SU-DHL-6 (cell line): ENCODE measurements around the gene NTSR1.

Source experiments
- H2AFZ ChIP-seq: fragments of 200-600 bp; sonication (generic); 2 replicates; pipeline ENCODE4 v1.6.1; 2014; ENCODE audit warnings: low read depth, mild to moderate bottlenecking, moderate library complexity, mixed read lengths, antibody characterized with exemption, low read length; ENCODE audit not compliant: severe bottlenecking
- H3F3A ChIP-seq: fragments of 200-600 bp; shearing (Covaris generic); 2 replicates; pipeline ENCODE4 v1.6.0; 2016; ENCODE audit warnings: antibody characterized with exemption, mild to moderate bottlenecking; ENCODE audit not compliant: insufficient read depth
- H3K27ac ChIP-seq: fragments of 200-600 bp; sonication (generic); 2 replicates; pipeline ENCODE4 v1.5.1; 2016; ENCODE audit warnings: low read depth, mild to moderate bottlenecking, low read length, moderate library complexity, mixed read lengths
- H3K27me3 ChIP-seq: fragments of 200-600 bp; sonication (generic), shearing (Covaris generic); 2 replicates; pipeline ENCODE4 v1.6.0; 2014; ENCODE audit warnings: mild to moderate bottlenecking, low read length
- H3K36me3 ChIP-seq: fragments of 200-600 bp; sonication (generic); 2 replicates; pipeline ENCODE4 v1.6.1; 2014; ENCODE audit warnings: mild to moderate bottlenecking, low read length, mixed read lengths
- H3K4me2 ChIP-seq: fragments of 300-600, 200-600 bp; shearing (Covaris generic), sonication (generic); 2 replicates; pipeline ENCODE4 v1.6.0; 2014; ENCODE audit warnings: low read length, low read depth, mild to moderate bottlenecking; ENCODE audit not compliant: poor library complexity, severe bottlenecking
- H3K4me3 ChIP-seq: fragments of 200-600 bp; sonication (generic); 2 replicates; pipeline ENCODE4 v1.5.1; 2014; ENCODE audit warnings: antibody characterized with exemption, low read length, mild to moderate bottlenecking, mixed read lengths; ENCODE audit not compliant: insufficient read depth, poor library complexity, severe bottlenecking
- H3K79me2 ChIP-seq: fragments of 200-600 bp; sonication (generic); 2 replicates; pipeline ENCODE4 v1.6.1; 2014; ENCODE audit warnings: mild to moderate bottlenecking, low read length, moderate library complexity; ENCODE audit not compliant: insufficient read depth
- H3K9ac ChIP-seq: fragments of 200-600 bp; sonication (generic); 2 replicates; pipeline ENCODE4 v1.7.0; 2014; ENCODE audit warnings: mild to moderate bottlenecking, low read length
- H3K9me2 ChIP-seq: fragments of 200-600 bp; sonication (generic); replicated peaks from 2 replicates; pipeline ENCODE4 v1.6.1; 2014; ENCODE audit warnings: low read length; ENCODE audit not compliant: insufficient read depth
- H3K9me3 ChIP-seq: fragments of 200-600 bp; sonication (generic); 2 replicates; pipeline ENCODE4 v1.6.1; 2014; ENCODE audit warnings: low read length, mixed read lengths; ENCODE audit not compliant: insufficient read depth
- H4K20me1 ChIP-seq: fragments of 200-600 bp; sonication (generic); 2 replicates; pipeline ENCODE4 v1.6.1; 2014; ENCODE audit warnings: low read depth, mild to moderate bottlenecking, antibody characterized with exemption, low read length, moderate library complexity, mixed read lengths
- EZH2phosphoT487 ChIP-seq: fragments of 200-600 bp; sonication (generic), shearing (Covaris generic); conservative IDR thresholded peaks from 2 replicates; pipeline ENCODE4 v1.6.1; 2018; ENCODE audit warnings: mild to moderate bottlenecking, antibody characterized with exemption, low read length, moderate library complexity, mixed read lengths
- TF ChIP-seq, protein P1 (sequence below): fragments of 200-600 bp; sonication (generic); IDR thresholded peaks from one replicate; pipeline ENCODE4 v1.5.1; 2017; ENCODE audit warnings: antibody characterized with exemption, mild to moderate bottlenecking, low read length, moderate library complexity; ENCODE audit not compliant: insufficient read depth, poor library complexity, severe bottlenecking

The NTSR1 gene

DNA sequence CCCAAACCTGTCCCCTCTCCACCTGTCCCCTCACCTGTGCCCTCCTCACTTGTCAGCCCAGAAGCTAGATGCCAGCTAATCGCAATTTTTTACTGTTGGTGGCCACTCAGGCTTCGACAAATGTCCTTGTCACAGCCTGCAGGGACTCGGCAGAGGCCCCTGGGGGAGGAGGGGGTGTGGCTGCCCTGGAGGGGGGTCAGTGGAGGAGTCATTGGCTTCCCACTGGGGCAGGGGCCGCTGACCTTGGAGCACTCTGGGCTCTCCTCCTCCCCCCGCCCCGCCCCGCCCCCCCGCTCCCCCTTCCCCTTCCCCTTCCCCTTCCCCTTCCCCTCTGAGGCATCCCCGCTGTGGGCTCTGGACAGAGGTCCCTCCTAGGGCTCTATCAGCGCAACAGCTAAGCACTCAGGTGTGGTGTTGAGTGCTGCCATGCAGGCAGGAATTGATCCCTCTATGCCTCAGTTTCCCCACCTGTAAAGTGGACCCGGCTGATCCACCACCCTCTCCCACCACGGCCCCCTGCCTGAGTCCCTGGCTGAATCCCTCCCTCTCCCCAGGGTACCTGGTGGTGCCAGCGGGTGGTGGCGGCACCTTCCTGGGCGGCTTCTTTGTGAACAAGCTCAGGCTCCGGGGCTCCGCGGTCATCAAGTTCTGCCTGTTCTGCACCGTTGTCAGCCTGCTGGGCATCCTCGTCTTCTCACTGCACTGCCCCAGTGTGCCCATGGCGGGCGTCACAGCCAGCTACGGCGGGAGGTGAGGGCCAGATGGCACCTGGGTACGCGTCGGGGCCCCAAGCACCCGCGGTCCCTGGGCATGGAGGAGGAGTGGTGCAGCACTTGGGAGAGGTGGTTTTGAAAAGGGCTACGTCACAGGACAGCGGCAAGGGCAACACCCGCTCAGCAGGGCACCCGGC, 42.6 kb upstream of the NTSR1 start:
- no peaks in the 10 kb centered on the region for H3F3A ChIP-seq
- no peak overlapping the region for H3K4me3 ChIP-seq
- no peaks in the 10 kb centered on the region for H3K9me3 ChIP-seq
- no peak overlapping the region for H3K4me2 ChIP-seq
- H4K20me1 ChIP-seq, result no peaks in the 10 kb centered on the region
- TF ChIP-seq, protein P1, sequence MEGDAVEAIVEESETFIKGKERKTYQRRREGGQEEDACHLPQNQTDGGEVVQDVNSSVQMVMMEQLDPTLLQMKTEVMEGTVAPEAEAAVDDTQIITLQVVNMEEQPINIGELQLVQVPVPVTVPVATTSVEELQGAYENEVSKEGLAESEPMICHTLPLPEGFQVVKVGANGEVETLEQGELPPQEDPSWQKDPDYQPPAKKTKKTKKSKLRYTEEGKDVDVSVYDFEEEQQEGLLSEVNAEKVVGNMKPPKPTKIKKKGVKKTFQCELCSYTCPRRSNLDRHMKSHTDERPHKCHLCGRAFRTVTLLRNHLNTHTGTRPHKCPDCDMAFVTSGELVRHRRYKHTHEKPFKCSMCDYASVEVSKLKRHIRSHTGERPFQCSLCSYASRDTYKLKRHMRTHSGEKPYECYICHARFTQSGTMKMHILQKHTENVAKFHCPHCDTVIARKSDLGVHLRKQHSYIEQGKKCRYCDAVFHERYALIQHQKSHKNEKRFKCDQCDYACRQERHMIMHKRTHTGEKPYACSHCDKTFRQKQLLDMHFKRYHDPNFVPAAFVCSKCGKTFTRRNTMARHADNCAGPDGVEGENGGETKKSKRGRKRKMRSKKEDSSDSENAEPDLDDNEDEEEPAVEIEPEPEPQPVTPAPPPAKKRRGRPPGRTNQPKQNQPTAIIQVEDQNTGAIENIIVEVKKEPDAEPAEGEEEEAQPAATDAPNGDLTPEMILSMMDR, result no peak
- TF ChIP-seq EZH2phosphoT487, result no peak
- no peaks in the 10 kb centered on the region for H3K36me3 ChIP-seq
- no peaks in the 10 kb centered on the region for H3K27me3 ChIP-seq
- no peaks in the 10 kb centered on the region for H3K9me2 ChIP-seq
- H2AFZ ChIP-seq, result no peak overlapping the region
- no peak overlapping the region for H3K27ac ChIP-seq
- H3K79me2 ChIP-seq, result no peaks in the 10 kb centered on the region
- H3K9ac ChIP-seq, result no peak overlapping the region

DNA sequence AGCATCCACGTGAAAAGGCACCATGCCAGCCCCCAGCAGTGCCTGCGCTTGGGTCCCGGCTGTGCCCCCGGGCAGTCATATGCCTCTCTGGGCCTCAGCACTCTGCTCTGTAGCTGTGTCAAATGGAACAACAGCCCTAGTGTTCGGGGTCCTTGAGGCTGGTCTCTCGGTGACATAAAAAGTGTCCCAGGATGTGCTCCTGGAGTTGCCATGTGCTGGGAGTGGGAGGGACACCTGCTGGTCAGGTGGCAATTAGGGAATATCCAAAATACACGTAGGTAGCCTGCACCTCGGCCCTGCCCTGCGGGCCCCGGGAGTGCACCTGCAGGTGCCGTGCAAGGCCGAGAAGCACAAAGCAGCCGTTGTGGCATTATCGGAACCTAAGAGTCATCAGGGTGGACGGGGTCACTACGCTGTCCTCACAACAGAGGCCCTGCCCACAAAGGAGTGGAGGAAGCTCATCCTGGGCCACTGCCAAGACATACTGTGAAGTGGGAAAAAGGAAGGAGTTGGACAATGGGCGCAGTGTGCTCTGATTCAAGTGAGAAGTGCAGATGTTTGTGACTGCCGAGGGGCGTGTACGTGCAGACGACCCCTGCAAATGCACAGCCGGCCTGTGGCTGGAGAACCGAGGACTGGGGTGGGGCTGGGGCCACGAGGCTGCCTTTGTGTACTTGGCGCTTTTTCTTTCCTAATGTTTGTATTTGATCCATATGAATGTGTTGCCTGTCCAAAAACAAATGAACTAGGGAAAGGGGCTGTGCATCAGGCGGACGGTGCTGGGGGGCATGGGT, 41.7 kb upstream of the NTSR1 start:
- H3F3A ChIP-seq, result no peaks in the 10 kb centered on the region
- H3K4me2 ChIP-seq, result no peak overlapping the region
- no peak overlapping the region for H3K9ac ChIP-seq
- no peak overlapping the region for H3K4me3 ChIP-seq
- H3K9me2 ChIP-seq, result no peaks in the 10 kb centered on the region
- no peaks in the 10 kb centered on the region for H3K9me3 ChIP-seq
- TF ChIP-seq, protein P1, result no peak
- no peak for TF ChIP-seq EZH2phosphoT487
- H3K27ac ChIP-seq, result no peak overlapping the region
- no peaks in the 10 kb centered on the region for H3K79me2 ChIP-seq
- H2AFZ ChIP-seq, result no peak overlapping the region
- H3K36me3 ChIP-seq, result no peaks in the 10 kb centered on the region
- no peaks in the 10 kb centered on the region for H4K20me1 ChIP-seq
- no peaks in the 10 kb centered on the region for H3K27me3 ChIP-seq

DNA sequence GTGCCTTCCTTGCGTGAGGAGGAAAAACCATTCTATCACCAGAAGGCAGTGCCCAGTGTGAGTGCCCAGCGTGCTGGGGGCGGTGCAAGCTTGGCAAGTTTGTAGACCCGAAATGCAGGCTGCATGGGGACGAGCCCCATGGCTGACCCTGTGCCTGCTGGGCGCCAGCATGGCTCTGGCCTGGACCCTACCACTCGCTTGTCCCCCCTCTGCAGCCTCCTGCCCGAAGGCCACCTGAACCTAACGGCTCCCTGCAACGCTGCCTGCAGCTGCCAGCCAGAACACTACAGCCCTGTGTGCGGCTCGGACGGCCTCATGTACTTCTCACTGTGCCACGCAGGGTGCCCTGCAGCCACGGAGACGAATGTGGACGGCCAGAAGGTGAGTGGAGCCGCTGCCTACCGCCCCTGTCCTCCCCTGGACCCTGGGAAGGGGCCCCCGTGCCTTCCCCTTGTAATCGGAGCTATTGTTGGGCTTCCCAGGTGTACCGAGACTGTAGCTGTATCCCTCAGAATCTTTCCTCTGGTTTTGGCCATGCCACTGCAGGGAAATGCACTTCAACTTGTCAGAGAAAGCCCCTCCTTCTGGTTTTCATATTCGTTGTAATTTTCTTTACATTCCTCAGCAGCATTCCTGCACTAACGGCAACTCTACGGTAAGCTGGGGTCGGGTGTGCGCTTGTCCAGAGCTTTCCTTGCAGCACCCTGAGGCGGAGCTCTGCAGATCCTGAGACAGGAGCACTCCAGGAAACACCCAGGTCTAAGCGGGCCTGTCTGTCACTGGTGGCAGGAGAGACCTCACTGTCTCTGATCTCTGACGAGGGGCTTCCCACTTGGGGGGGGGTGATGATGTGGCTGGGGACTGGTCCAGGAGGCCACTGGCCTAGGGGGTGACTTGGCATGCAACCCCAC, 40.9 kb upstream of the NTSR1 start:
- Histone ChIP-seq H4K20me1 (no peaks in the 10 kb centered on the region), H3K4me2 (no peak overlapping the region), H3K4me3 (no peak overlapping the region), H3K9ac (no peak overlapping the region), H3K27me3 (no peaks in the 10 kb centered on the region), H3F3A (no peaks in the 10 kb centered on the region), H3K27ac (no peak overlapping the region), H3K9me2 (no peaks in the 10 kb centered on the region), H3K79me2 (no peaks in the 10 kb centered on the region), H2AFZ (no peak overlapping the region), H3K9me3 (no peaks in the 10 kb centered on the region), H3K36me3 (no peaks in the 10 kb centered on the region)
- TF ChIP-seq EZH2phosphoT487, result no peak
- TF ChIP-seq, protein P1, result no peak
